ENCODE measurements around the gene SRP9.

GRCh38 chr1:225827076-225827475, 49.5 kb downstream of the SRP9 start:
- TF ChIP-seq POLR2A (IDR thresholded peaks at IDR 0.05; ENCODE audit: low read length) (no peak), GATA1 (IDR thresholded peaks at IDR 0.05; ENCODE audit: low read depth, low read length) (no peak)
